ENCODE data around the gene ANKRD28. TPM values are rescaled to one million over a fixed set of nuclear protein-coding genes. Genes with fewer than 3 reads are reported as not detected.

ANKRD28 gene
- total RNA-seq, 2 donors from 2014 or later, result 40.7 to 46.2 TPM

DNA sequence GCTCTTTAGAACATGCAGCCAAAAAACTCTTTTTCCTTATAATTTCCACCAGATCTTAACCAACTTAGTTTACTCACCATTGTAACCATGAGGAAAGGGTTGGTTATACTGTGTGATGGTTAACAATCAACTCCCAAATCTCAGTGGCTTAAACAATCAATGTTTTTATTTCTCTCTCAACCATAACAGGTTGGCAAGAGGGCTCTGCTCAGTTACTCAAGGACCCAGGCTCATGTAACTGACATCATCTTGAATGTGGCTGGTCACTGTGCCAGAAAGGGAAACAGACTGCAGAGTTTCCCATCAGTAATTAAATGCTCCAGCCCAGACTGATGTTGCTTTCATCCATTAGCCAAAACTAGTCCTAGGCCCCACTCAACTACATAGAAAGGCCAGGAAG lies 69.0 kb downstream of the ANKRD28 start:
- TF ChIP-seq, protein P1, sequence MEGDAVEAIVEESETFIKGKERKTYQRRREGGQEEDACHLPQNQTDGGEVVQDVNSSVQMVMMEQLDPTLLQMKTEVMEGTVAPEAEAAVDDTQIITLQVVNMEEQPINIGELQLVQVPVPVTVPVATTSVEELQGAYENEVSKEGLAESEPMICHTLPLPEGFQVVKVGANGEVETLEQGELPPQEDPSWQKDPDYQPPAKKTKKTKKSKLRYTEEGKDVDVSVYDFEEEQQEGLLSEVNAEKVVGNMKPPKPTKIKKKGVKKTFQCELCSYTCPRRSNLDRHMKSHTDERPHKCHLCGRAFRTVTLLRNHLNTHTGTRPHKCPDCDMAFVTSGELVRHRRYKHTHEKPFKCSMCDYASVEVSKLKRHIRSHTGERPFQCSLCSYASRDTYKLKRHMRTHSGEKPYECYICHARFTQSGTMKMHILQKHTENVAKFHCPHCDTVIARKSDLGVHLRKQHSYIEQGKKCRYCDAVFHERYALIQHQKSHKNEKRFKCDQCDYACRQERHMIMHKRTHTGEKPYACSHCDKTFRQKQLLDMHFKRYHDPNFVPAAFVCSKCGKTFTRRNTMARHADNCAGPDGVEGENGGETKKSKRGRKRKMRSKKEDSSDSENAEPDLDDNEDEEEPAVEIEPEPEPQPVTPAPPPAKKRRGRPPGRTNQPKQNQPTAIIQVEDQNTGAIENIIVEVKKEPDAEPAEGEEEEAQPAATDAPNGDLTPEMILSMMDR (IDR thresholded peaks at IDR 0.05), result no peak
- Histone ChIP-seq H3K27me3 (no peaks in the 10 kb centered on the region), H3K9me3 (no peaks in the 10 kb centered on the region), H3K27ac (no peak overlapping the region), H3K4me1 (no peaks in the 10 kb centered on the region), H3K9ac (ENCODE audit: low read depth in 2 of 2, low read length in 2 of 2) (no peak overlapping the region), H3K36me3 (no peaks in the 10 kb centered on the region), H3K4me3 (no peak overlapping the region)
- intact Hi-C loops (cut with DNase I), result no loop called here
- no peak for DNase-seq

DNA sequence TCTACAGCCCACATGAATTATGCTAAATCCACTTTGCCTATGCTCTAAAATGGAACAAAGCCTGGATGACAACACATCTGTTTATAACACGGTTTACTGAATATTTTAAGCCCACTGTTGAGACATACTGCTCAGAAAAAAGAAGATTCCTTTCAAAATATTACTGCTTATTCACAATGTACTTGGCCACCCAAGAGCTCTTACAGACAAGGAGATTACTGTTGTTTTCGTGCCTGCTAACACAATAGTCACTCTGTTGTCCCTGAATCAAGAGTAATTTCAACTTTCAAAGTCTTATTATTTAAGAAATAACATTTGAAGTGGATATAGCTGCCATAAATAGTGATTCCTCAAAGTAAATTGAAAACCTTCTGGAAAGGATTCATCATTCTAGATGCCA lies 70.9 kb downstream of the ANKRD28 start:
- H3K4me1 ChIP-seq, result no peaks in the 10 kb centered on the region
- no peak overlapping the region for H3K9ac ChIP-seq (ENCODE audit: low read depth in 2 of 2, low read length in 2 of 2)
- no peak overlapping the region for H3K4me3 ChIP-seq
- TF ChIP-seq, protein P1 (IDR thresholded peaks at IDR 0.05), result no peak
- peaks cover 6% of the 10 kb centered on the region for H3K36me3 ChIP-seq
- no peaks in the 10 kb centered on the region for H3K9me3 ChIP-seq
- no peak for DNase-seq
- no peak overlapping the region for H3K27ac ChIP-seq
- intact Hi-C loops (cut with DNase I), result no loop called here
- no peaks in the 10 kb centered on the region for H3K27me3 ChIP-seq

DNA sequence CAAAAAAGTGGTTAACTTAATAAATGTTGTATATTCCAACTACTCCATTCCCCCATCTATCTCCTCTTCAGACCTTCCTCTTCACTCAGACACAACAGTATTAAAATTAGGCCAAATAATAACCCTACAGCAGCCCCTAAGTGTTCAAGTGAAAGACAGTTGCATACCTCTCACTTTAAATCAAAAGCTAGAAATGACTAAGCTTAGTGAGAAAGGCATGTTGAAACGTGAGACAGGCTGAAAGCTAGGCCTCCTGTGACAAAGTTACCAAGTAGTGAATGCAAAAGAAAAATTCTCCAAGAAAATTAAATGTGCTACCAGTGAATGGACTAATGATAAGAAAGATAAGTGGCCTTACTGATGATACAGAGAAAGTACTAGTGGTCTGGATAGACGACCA lies 71.7 kb downstream of the ANKRD28 start:
- no peaks in the 10 kb centered on the region for H3K4me1 ChIP-seq
- intact Hi-C loops (cut with DNase I), result no loop called here
- no peak overlapping the region for H3K9ac ChIP-seq (ENCODE audit: low read depth in 2 of 2, low read length in 2 of 2)
- no peak for DNase-seq
- H3K27ac ChIP-seq, result no peak overlapping the region
- H3K36me3 ChIP-seq, result peaks cover 7% of the 10 kb centered on the region
- H3K9me3 ChIP-seq, result no peaks in the 10 kb centered on the region
- no peaks in the 10 kb centered on the region for H3K27me3 ChIP-seq
- H3K4me3 ChIP-seq, result no peak overlapping the region
- TF ChIP-seq, protein P1 (IDR thresholded peaks at IDR 0.05), result no peak

DNA sequence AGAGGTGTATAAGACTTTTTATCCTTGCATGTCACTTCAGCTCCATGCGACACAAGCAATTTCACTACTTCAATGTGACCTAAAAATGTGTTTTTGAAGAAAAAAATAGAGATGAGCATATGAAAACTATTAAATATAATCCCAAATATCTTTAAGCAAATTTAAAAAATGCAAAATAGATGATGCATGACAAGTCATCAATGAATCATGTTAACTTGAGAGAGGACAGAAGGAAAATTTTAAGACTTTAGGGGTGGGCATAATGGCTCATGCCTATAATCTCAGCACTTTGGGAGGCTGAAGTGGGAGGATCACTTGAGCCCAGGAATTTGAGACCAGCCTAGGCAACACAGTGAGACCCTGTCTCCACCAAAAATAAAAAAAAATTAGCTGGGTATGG lies 73.3 kb downstream of the ANKRD28 start:
- intact Hi-C loops (cut with DNase I), result no loop called here
- Histone ChIP-seq H3K9me3 (no peaks in the 10 kb centered on the region), H3K36me3 (peaks cover 7% of the 10 kb centered on the region), H3K9ac (ENCODE audit: low read depth in 2 of 2, low read length in 2 of 2) (no peak overlapping the region), H3K27ac (no peak overlapping the region), H3K4me1 (no peaks in the 10 kb centered on the region), H3K4me3 (no peak overlapping the region), H3K27me3 (no peaks in the 10 kb centered on the region)
- no peak for DNase-seq
- TF ChIP-seq, protein P1 (IDR thresholded peaks at IDR 0.05), result no peak

DNA sequence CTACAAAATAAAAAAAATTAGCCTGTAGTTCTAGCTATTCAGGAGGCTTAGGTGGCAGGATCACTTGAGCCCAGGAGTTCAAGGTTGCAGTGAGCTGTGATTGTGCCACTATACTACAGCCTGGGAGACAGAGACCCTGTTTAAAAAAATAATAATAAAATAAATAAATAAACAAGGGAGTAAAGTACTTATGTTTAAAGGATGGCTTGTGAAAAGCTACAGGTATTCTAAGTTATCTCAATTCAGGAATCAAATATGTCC lies 74.2 kb downstream of the ANKRD28 start:
- Histone ChIP-seq H3K9me3 (no peaks in the 10 kb centered on the region), H3K9ac (ENCODE audit: low read depth in 2 of 2, low read length in 2 of 2) (no peak overlapping the region), H3K27me3 (no peaks in the 10 kb centered on the region), H3K36me3 (peaks cover 7% of the 10 kb centered on the region), H3K27ac (no peak overlapping the region), H3K4me3 (no peak overlapping the region), H3K4me1 (no peaks in the 10 kb centered on the region)
- DNase-seq, result no peak
- TF ChIP-seq, protein P1 (IDR thresholded peaks at IDR 0.05), result no peak
- intact Hi-C loops (cut with DNase I), result no loop called here

Data from colonic mucosa (tissue), 4 donors.